Right atrium auricular region (tissue), 2 donors: ENCODE results near the gene PTPRN2. TPM values are rescaled to one million over a fixed set of nuclear protein-coding genes. Genes with fewer than 3 reads are reported as not detected.

Experiments used
- DNase-seq: peaks from one replicate; pipeline ENCODE4 v3.0.0-alpha.2; 2019; ENCODE audit warnings: low spot score
- H3K27ac ChIP-seq, 2 donors: fragments of 200-600 bp; sonication (generic); 1 replicate in 1 of 2; 2 replicates in 1 of 2; pipeline ENCODE4 v1.5.1; 2016 to 2019
- H3K27me3 ChIP-seq, 2 donors: fragments of 200-600 bp; sonication (generic); one replicate each; pipeline versions ENCODE4 v1.5.1 to v1.6.0; 2017 to 2019
- H3K36me3 ChIP-seq: fragments of 200-600 bp; sonication (generic); one replicate; pipeline ENCODE4 v1.5.1; 2016
- H3K4me1 ChIP-seq, 2 donors: fragments of 200-600 bp; sonication (generic); one replicate each; pipeline versions ENCODE4 v1.5.1 to v1.6.0; 2017 to 2019
- H3K4me3 ChIP-seq, 2 donors: fragments of 200-600 bp; sonication (generic); 1 replicate in 1 of 2; 2 replicates in 1 of 2; pipeline ENCODE4 v1.5.1; 2017 to 2019; ENCODE audit warnings: mild to moderate bottlenecking in 1 of 2, moderate library complexity in 1 of 2
- H3K9me3 ChIP-seq, 2 donors: fragments of 200-600 bp; sonication (generic); one replicate each; pipeline ENCODE4 v1.5.1; 2019
- CTCF ChIP-seq, 2 donors: fragments of 200-600 bp; sonication (generic); IDR thresholded peaks; one replicate each; pipeline ENCODE4 v1.5.1; 2019; ENCODE audit warnings: antibody characterized with exemption in 2 of 2
- total RNA-seq, 2 donors: library from RNA; depleted of rRNA; stranded (reverse); fragments of >200 nt; gene quantifications; one replicate each; pipeline ENCODE4 v1.1.0, GENCODE V29; 2016

The PTPRN2 gene
- total RNA-seq, 2 donors from 2014 or later, result 2.6 to 2.7 TPM

- no peak for DNase-seq
- Histone ChIP-seq H3K9me3 (no peaks in the 10 kb centered on the region), H3K36me3 (no peaks in the 10 kb centered on the region), H3K4me1 (no peaks in the 10 kb centered on the region), H3K27me3 (no peaks in the 10 kb centered on the region), H3K4me3 (no peak overlapping the region), H3K27ac (no peak overlapping the region)
- no peak for TF ChIP-seq CTCF (IDR thresholded peaks at IDR 0.05)
These were observed 755.6 kb downstream of the PTPRN2 start for GRCh38 chr7:157832006-157832405.

- H3K4me3 ChIP-seq, result no peak overlapping the region
- no peaks in the 10 kb centered on the region for H3K9me3 ChIP-seq
- H3K4me1 ChIP-seq, result no peaks in the 10 kb centered on the region
- H3K36me3 ChIP-seq, result no peaks in the 10 kb centered on the region
- no peak for TF ChIP-seq CTCF (IDR thresholded peaks at IDR 0.05)
- no peak overlapping the region for H3K27ac ChIP-seq
- no peak for DNase-seq
- no peaks in the 10 kb centered on the region for H3K27me3 ChIP-seq
These were observed 756.3 kb downstream of the PTPRN2 start for GRCh38 chr7:157831143-157831905.

- Histone ChIP-seq H3K27ac (no peak overlapping the region), H3K4me1 (no peaks in the 10 kb centered on the region), H3K36me3 (no peaks in the 10 kb centered on the region), H3K9me3 (no peaks in the 10 kb centered on the region), H3K4me3 (no peak overlapping the region), H3K27me3 (no peaks in the 10 kb centered on the region)
- no peak for TF ChIP-seq CTCF (IDR thresholded peaks at IDR 0.05)
- DNase-seq, result no peak
These were observed 757.3 kb downstream of the PTPRN2 start for GRCh38 chr7:157830331-157830730.

GRCh38 chr7:157829491-157829890, 758.1 kb downstream of the PTPRN2 start:
- no peak for DNase-seq
- Histone ChIP-seq H3K9me3 (no peaks in the 10 kb centered on the region), H3K27ac (no peak overlapping the region), H3K27me3 (no peaks in the 10 kb centered on the region), H3K4me1 (no peaks in the 10 kb centered on the region), H3K4me3 (no peak overlapping the region), H3K36me3 (no peaks in the 10 kb centered on the region)
- no peak for TF ChIP-seq CTCF (IDR thresholded peaks at IDR 0.05)

GRCh38 chr7:157828881-157829280, 758.7 kb downstream of the PTPRN2 start:
- no peak overlapping the region for H3K4me3 ChIP-seq
- H3K36me3 ChIP-seq, result no peaks in the 10 kb centered on the region
- DNase-seq, result no peak
- H3K4me1 ChIP-seq, result no peaks in the 10 kb centered on the region
- no peak overlapping the region for H3K27ac ChIP-seq
- H3K9me3 ChIP-seq, result no peaks in the 10 kb centered on the region
- no peak for TF ChIP-seq CTCF (IDR thresholded peaks at IDR 0.05)
- no peaks in the 10 kb centered on the region for H3K27me3 ChIP-seq

- TF ChIP-seq CTCF (IDR thresholded peaks at IDR 0.05), result no peak
These were observed 759.4 kb downstream of the PTPRN2 start for GRCh38 chr7:157828190-157828589.

More at GRCh38 chr7:157828190-157828589, 759.4 kb downstream of the PTPRN2 start:
- no peaks in the 10 kb centered on the region for H3K9me3 ChIP-seq
- no peak overlapping the region for H3K27ac ChIP-seq
- no peak for DNase-seq
- no peaks in the 10 kb centered on the region for H3K4me1 ChIP-seq
- no peak overlapping the region for H3K4me3 ChIP-seq
- H3K27me3 ChIP-seq, result no peaks in the 10 kb centered on the region
- no peaks in the 10 kb centered on the region for H3K36me3 ChIP-seq
